HL-60 (cell line): ENCODE results near the gene NUBP2.

ENCODE experiments used
- DNase-seq, 2 experiments: peaks; one replicate each; pipeline ENCODE4 v3.0.0-alpha.2; 2010 to 2020; ENCODE audit warnings: low read depth in 1 of 2, low spot score in 1 of 2
- H3K27ac ChIP-seq: fragments of 250-450 bp; sonication (Bioruptor Pico); replicated peaks from 2 replicates; pipeline ENCODE4 v1.5.1; 2020; ENCODE audit warnings: mild to moderate bottlenecking, moderate library complexity
- H3K27me3 ChIP-seq: fragments of 250-450 bp; sonication (Bioruptor Pico); 2 replicates; pipeline ENCODE4 v1.5.1; 2021; ENCODE audit warnings: mild to moderate bottlenecking, moderate library complexity; ENCODE audit not compliant: insufficient read depth, poor library complexity, severe bottlenecking
- H3K4me3 ChIP-seq: replicated peaks from 2 replicates; pipeline ENCODE4 v1.5.1; 2011; ENCODE audit warnings: mild to moderate bottlenecking, control low read depth, low read length; ENCODE audit not compliant: insufficient read depth
- GABPA ChIP-seq: IDR thresholded peaks from 2 replicates; pipeline ENCODE4 v1.6.1; 2012; ENCODE audit warnings: low read depth
- POLR2AphosphoS5 ChIP-seq: IDR thresholded peaks from 2 replicates; pipeline ENCODE4 v1.6.1; 2012; ENCODE audit warnings: low read depth
- SPI1 ChIP-seq: IDR thresholded peaks from 2 replicates; pipeline ENCODE4 v1.6.1; 2012; ENCODE audit warnings: low read depth, mild to moderate bottlenecking, borderline replicate concordance
- TF ChIP-seq, protein P1 (sequence below): IDR thresholded peaks from one replicate; pipeline ENCODE4 v1.5.1; 2011; ENCODE audit warnings: low read length, control low read depth, inconsistent platforms; ENCODE audit not compliant: insufficient read depth
- TF ChIP-seq, protein P2 (sequence below): IDR thresholded peaks from 2 replicates; pipeline ENCODE4 v1.6.1; 2012; ENCODE audit warnings: low read depth; ENCODE audit not compliant: insufficient replicate concordance

The NUBP2 gene

GRCh38 chr16:1785846-1786170, 3.0 kb downstream of the NUBP2 start:
- no peak overlapping the region for H3K27ac ChIP-seq
- H3K27me3 ChIP-seq, result no peaks in the 10 kb centered on the region
- no peak for TF ChIP-seq SPI1
- TF ChIP-seq, protein P1, sequence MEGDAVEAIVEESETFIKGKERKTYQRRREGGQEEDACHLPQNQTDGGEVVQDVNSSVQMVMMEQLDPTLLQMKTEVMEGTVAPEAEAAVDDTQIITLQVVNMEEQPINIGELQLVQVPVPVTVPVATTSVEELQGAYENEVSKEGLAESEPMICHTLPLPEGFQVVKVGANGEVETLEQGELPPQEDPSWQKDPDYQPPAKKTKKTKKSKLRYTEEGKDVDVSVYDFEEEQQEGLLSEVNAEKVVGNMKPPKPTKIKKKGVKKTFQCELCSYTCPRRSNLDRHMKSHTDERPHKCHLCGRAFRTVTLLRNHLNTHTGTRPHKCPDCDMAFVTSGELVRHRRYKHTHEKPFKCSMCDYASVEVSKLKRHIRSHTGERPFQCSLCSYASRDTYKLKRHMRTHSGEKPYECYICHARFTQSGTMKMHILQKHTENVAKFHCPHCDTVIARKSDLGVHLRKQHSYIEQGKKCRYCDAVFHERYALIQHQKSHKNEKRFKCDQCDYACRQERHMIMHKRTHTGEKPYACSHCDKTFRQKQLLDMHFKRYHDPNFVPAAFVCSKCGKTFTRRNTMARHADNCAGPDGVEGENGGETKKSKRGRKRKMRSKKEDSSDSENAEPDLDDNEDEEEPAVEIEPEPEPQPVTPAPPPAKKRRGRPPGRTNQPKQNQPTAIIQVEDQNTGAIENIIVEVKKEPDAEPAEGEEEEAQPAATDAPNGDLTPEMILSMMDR, result no peak
- TF ChIP-seq, protein P2, sequence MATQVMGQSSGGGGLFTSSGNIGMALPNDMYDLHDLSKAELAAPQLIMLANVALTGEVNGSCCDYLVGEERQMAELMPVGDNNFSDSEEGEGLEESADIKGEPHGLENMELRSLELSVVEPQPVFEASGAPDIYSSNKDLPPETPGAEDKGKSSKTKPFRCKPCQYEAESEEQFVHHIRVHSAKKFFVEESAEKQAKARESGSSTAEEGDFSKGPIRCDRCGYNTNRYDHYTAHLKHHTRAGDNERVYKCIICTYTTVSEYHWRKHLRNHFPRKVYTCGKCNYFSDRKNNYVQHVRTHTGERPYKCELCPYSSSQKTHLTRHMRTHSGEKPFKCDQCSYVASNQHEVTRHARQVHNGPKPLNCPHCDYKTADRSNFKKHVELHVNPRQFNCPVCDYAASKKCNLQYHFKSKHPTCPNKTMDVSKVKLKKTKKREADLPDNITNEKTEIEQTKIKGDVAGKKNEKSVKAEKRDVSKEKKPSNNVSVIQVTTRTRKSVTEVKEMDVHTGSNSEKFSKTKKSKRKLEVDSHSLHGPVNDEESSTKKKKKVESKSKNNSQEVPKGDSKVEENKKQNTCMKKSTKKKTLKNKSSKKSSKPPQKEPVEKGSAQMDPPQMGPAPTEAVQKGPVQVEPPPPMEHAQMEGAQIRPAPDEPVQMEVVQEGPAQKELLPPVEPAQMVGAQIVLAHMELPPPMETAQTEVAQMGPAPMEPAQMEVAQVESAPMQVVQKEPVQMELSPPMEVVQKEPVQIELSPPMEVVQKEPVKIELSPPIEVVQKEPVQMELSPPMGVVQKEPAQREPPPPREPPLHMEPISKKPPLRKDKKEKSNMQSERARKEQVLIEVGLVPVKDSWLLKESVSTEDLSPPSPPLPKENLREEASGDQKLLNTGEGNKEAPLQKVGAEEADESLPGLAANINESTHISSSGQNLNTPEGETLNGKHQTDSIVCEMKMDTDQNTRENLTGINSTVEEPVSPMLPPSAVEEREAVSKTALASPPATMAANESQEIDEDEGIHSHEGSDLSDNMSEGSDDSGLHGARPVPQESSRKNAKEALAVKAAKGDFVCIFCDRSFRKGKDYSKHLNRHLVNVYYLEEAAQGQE, result no peak

GRCh38 chr16:1786242-1787055, 3.7 kb downstream of the NUBP2 start:
- no peak for TF ChIP-seq SPI1
- no peak for TF ChIP-seq POLR2AphosphoS5
- TF ChIP-seq GABPA, result no peak
- TF ChIP-seq, protein P2, result no peak
- TF ChIP-seq, protein P1, result no peak
- Histone ChIP-seq H3K27ac (no peak overlapping the region), H3K4me3 (no peak overlapping the region), H3K27me3 (no peaks in the 10 kb centered on the region)
- DNase-seq, result no peak

More at GRCh38 chr16:1785846-1786170, 3.0 kb downstream of the NUBP2 start:
- no peak for DNase-seq
- H3K4me3 ChIP-seq, result no peak overlapping the region

GRCh38 chr16:1787056-1787321, 4.2 kb downstream of the NUBP2 start:
- no peaks in the 10 kb centered on the region for H3K27me3 ChIP-seq
- TF ChIP-seq GABPA (no peak), POLR2AphosphoS5 (no peak)
- TF ChIP-seq, protein P2, result no peak
- no peak overlapping the region for H3K4me3 ChIP-seq
- no peak overlapping the region for H3K27ac ChIP-seq
- DNase-seq, result no peak
